Measurements from ENCODE around the gene ARHGEF7.
"Not testable (repeated sequence)": the region's sequence is repeated elsewhere in the genome, so short reads cannot be mapped to it uniquely, and the experiment has no call there.

ARHGEF7 gene

GRCh38 chr13:111168107-111168506 is 53.0 kb downstream of the ARHGEF7 start:
- DNase-seq (ENCODE audit: low read depth in 2 of 2) = no peak

DNA sequence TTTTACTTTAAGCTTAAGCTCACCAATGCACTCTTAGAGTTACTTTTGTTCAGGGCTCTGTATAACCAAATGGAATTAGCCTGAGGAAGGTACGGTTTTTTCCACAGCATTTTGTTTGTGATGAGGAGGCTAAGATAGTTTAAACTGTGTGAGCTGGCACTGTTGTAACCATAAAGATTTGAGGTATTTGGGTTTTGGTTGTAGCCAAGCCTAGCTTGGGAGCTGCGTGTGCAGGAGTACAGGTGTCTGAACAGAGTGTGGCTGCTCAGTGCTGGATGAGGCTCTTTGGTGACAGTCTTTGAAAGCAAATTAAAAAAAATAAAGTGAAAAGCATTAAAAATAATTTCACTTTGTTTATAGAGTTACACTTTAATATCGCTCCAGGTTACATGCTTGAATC is 56.0 kb downstream of the ARHGEF7 start:
- DNase-seq (ENCODE audit: low read depth in 2 of 2) = no peak

DNA sequence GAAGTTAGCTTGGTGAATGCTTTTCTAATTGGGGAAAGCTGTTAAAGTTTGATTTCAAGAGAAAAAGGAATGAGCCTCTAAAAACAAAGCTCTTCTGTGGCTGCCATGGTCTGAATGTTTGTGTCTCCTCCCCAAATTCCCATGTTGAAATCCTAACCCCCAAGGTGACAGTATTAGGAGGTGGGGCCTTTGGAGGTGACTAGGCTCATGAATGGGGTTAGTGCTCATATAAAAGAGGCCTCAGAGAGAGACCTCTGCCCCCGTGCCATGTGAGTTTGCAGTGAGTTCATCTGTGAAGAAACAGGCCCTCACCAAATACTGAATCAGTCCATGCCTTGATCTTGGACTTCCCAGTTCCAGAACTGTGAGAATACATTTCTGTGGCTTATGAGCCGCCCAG is 56.5 kb downstream of the ARHGEF7 start:
- no peak for DNase-seq (ENCODE audit: low read depth in 2 of 2)

DNA sequence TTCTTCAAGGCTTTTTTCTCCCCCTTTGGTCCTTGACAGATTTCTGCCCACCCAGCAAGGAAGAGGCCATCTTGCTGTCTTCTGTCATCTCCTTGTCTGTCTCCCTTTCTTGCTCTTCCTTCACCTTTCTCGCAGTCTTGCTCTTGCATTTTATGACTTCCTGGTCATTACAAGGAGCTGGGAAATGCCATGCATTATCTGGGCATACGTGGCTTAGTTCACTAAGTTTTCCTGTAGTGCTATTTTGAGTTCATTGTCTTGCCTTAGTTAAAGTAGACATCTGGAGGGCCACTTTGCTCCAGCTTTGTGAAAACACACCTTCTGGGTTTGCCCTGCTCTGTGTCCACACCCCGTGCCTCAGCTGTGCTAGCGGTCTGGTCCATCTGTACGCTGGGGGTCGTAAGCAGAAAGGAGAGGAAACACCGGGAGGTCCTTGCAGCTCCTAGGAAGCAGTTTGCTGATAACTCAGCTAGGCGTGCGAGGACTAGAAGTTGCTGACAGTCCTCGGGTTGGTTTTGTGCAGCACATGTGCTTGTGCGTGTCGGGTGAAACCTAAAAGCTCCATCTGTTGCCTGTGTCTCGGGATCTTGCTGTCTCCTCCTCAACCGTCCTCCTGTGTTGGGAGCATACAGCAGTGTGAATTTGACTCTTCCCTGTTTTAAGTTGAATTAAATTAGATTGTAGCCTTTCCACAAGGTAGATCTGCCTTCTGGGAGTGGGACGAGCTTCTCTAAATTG is 59.4 kb downstream of the ARHGEF7 start:
- no peak for DNase-seq (ENCODE audit: low read depth in 2 of 2)

- DNase-seq (ENCODE audit: low read depth in 2 of 2) = no peak
These were observed 60.3 kb downstream of the ARHGEF7 start for GRCh38 chr13:111175372-111175771.

GRCh38 chr13:111175935-111176334 is 60.8 kb downstream of the ARHGEF7 start:
- DNase-seq (ENCODE audit: low read depth in 2 of 2) = no peak

GRCh38 chr13:111176421-111176820 is 61.3 kb downstream of the ARHGEF7 start:
- no peak for DNase-seq (ENCODE audit: low read depth in 2 of 2)

DNA sequence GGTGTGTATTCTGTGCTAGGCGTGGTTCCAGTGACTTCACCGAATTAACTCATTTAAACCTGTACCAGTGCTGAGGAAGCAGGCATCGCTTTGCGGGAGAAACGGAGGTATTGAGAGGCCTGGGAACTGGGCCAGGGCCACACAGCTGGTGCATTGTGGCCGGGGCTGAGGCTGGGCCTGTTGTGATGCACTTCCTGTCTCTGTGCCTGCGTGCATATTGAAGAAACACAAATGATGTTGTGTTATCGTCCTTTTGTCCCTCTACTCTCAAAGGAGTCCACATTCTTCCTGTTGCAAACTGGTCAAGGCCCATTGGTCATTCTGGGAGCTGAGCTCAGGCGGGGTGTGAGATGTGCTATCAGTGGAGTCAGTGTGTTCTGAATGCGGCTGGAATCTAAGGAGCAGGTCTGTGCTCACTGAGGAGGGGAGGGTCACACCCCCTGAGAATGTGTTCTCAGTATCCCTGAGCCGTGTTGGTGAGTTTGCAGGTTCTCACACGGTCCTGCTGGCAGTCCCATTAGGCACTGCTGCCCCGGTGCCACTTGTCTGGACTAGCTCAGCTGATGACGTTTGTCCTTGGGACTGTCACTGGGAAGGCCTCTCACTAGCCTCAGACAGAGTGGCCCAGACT is 62.1 kb downstream of the ARHGEF7 start:
- peak in 1 of 2 donors; percentile 15 for DNase-seq (ENCODE audit: low read depth in 2 of 2)

DNA sequence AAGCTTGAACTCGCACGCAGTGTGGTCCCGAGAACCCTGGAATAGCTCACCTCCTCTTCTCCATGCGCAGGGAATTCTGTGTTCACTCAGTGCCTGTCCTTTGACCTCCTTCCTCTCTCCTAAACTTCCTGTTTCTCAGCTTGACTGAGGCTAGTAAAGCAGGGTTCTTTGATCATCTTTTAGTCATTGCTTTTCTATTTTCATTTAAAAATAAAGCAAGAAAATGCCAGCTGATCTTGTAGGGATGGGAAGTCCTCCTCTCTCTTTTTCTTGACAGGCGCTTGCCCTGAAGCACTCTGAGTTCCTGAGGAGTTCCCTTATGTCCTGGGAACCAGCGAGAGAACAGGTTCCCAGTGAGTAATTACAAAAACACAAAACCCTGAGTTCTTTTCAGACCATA is 62.8 kb downstream of the ARHGEF7 start:
- DNase-seq (ENCODE audit: low read depth in 2 of 2) = no peak

GRCh38 chr13:111178402-111178801 is 63.3 kb downstream of the ARHGEF7 start:
- no peak for DNase-seq (ENCODE audit: low read depth in 2 of 2)

GRCh38 chr13:111179908-111180760 is 65.0 kb downstream of the ARHGEF7 start:
- DNase-seq (ENCODE audit: low read depth in 2 of 2) = no peak

- DNase-seq (ENCODE audit: low read depth in 2 of 2) = no peak
These were observed 66.9 kb downstream of the ARHGEF7 start for GRCh38 chr13:111181977-111182376.

DNA sequence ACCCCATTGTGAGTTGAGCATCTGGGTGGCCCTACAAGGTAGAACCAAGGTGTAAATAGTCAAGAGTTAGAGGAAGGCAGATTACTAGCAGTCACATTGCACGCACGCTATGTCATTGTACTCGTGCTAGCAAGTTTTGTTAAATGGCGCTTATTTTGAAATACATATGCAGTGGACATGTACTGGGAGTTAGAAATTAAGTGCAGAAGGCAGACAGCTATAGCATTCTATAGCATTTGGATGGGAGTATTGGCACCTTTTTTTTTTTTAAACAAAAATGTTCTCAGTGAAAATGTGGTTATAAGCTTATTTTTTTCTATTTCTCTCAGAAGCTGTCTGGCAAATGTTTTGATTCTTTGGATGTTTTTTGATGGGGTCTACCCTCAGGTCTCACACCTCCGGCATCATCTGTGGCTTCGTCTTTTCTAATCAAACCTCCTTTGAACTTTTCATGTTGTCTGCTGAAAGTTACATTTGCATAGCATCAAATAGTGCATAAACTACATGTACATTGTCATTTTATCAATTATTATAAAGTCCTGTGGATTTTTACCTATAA is 68.1 kb downstream of the ARHGEF7 start:
- no peak for DNase-seq (ENCODE audit: low read depth in 2 of 2)

DNA sequence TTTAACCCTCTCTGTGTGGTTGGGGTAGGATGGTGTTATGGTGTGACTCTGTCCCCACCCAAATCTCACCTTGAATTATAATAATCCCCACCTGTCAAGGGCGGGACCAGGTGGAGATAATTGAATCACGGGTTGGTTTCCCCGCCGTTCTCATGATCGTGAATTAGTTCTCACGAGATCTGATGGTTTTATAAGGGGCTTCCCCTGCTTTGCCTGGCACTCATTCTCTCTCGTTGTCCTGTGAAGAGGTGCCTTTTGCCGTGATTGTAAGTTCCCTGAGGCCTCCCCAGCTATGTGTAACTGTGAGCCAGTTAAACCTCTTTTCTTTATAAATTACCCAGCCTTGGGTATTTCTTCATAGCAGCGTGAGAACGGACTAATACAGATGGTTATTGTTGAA is 68.8 kb downstream of the ARHGEF7 start:
- DNase-seq (ENCODE audit: low read depth in 2 of 2) = no peak

DNA sequence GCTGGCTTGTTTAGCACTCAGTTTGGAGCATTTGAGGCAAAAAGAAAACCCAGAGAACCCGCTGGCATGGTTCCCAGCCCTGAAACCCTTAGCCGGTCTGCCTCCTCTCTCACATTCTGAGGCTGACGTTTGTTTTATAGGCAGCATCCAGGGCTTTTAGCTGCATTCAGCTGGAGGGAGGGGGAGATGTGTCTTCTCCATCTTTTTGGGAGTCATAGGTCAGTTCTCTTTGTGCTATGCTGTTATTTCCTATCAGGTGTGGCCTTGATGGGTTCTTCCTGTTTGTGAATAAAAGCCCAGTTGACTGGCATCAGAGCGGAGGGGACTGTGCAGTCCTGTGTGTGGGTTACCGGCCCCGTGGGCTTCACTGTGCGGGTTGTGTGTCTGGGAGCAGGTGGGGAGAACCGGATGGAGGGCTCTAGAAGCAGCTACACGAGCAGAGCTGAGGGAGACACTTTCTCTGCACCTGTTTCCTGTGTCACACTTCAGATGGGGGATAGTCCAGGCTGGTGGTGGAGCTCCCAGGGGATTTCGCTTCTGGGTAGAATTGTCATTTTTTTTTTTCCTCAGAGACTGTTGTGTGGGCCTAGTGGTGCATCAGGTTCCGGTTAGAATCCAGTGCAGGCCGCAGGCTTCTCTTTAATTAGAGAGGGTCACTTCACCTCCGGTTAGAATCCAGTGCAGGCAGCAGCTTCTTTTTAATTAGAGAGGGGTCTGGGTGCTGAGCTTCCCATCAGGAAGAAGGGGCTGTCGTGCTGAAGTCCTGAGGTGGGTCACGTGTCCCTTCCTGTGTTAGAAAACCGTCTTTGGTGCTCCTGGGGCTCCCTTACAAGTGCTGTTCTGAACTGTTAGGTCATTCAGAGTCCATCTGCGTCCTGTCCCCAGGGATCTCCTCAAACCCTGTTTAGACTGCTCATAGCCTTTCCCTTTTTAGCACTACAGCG is 69.6 kb downstream of the ARHGEF7 start:
- DNase-seq (ENCODE audit: low read depth in 2 of 2) = no peak

DNA sequence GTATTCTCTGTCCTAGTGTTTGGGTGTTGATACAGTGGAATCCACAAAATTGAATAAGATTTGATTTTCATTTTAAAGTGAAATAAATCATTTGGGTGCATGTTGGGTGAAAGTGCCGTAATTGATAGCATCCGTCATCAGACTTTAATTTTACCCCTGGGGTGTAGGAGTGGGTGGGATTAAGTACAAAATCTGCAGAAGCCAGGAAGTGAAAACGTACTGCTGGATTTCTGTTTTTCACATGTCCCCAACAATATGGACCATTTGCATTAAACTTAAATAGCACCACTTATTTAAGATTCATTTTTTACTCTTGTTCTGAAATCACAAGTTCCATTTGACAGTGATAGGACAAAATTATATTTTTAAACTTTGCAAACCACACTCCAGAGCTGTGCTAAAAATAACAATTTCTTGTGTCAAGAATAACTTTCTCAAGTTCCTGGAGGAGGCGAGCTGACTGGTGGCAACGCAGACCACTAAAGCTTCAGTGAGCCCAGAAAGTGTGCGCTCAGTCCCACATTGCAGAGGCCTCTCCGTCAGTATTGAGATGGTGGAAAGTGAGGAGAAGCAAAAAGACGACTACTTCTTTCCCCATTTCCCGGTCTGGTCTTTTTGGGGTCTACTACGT is 71.3 kb downstream of the ARHGEF7 start:
- no peak for DNase-seq (ENCODE audit: low read depth in 2 of 2)

- no peak for DNase-seq (ENCODE audit: low read depth in 2 of 2)
These were observed 72.9 kb downstream of the ARHGEF7 start for GRCh38 chr13:111187960-111188541.

DNA sequence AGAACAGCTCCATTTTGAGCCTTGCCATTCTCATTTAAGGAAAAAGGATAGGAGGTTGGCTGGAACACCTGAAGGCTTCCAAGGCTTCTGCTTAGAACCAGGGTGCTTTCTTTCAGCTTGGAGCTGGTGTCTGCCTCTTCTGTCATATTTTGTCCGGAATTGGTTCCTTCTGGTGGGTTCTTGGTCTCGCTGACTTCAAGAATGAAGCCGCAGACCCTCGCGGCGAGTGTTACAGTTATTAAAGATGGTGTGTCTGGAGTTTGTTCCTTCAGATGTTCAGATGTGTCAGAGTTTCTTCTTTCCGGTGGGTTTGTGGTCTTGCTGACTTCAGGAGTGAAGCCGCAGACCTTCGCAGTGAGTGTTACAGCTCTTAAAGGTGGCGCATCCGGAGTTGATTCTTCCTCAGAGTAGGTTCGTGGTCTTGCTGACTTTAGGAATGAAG is 74.0 kb downstream of the ARHGEF7 start:
- DNase-seq (ENCODE audit: low read depth in 2 of 2) = peak in 1 of 2 donors; percentile 8

GRCh38 chr13:111189516-111189915 is 74.4 kb downstream of the ARHGEF7 start:
- not testable (repeated sequence) for DNase-seq (ENCODE audit: low read depth in 2 of 2)

DNA sequence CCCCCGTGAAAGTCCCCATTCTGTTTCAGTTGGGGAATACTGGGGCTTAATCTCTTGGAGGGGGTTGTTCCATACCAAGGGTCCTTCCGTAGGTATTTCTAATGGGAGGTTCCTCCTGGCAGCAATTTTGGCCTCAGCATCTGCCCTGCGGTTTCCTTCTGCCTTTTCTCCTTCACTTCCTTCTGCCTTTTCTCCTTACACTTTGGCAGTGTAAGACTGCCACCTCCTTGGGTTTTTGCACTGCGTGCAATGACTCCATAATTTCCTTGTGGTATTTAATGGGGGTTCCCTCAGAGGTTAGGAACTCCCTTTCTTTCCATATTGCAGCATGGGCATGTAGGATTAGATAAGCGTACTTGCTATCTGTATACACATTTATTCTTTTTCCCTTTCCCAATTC is 78.1 kb downstream of the ARHGEF7 start:
- DNase-seq (ENCODE audit: low read depth in 2 of 2) = not testable (repeated sequence)

All from stimulated activated CD4-positive, alpha-beta T cell treated with anti-CD3 and anti-CD28 coated beads, Interleukin-4, amount 100 ng/mL, for 48 hours (primary cell).